Femur (tissue), 1 donor: ENCODE results near the gene NOL11.
"Not testable (repeated sequence)": the region's sequence is repeated elsewhere in the genome, so short reads cannot be mapped to it uniquely, and the experiment has no call there.

ENCODE experiments used
- DNase-seq: peaks from one replicate; pipeline ENCODE4 v3.0.0-alpha.2; 2017

The NOL11 gene

DNA sequence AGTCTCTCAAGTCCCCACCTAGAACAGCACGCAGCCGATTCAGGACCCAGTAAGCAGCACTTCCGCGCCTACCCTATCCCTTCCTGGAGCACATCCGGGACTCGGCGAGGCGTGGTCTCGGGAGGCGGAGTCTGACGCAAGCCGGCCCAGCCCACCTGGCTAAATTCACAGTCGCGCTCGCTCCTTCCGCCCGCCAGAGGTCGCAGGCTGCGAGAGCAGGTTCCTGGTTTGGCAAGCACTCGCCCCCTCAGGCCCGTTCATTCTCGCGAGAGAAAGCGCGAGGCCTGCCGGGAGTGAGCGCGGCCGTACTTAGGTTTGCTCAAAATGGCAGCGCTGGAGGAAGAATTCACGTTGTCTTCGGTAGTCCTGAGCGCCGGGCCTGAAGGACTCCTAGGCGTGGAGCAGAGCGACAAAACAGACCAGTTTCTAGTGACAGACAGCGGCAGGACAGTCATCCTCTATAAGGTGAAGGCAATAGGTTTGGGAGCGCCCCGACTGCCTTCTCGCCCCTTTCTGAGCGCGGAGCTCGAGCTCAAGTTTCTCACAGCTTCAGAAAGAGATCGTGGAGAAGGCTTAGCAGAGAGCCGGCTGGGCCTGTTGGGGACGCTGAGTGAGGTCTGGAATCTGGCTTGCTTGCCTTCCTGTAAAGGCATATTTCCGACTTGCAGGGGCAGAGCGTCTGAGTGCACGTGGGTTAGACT, at the start of gene NOL11:
Gene NOL11, plus strand, starts transcription at position 313 of the 701 bp plus-strand sequence. Its CDS starts 12 bp downstream, at position 325.
- peak; percentile 100 for DNase-seq

DNA sequence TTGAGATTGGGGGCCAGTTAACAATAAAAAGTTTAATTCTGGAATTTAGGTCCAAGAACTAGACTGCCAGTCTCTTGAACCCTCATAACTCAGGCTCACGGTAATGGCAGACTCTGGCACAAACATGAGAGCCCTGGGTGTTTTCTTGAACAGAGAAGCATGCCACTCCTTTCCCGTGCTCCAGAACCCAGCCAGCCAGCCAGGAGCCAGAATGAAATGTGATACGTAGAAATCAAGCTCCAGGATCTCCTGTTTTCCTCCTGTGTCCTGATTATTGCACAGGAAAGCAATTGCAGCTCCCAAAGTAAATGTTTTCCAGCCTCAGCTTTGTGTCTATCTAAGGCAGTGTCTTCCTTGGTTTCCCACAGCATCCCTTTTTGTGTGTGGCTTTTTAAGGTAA, 46.2 kb upstream of the NOL11 start:
- DNase-seq = no peak

DNA sequence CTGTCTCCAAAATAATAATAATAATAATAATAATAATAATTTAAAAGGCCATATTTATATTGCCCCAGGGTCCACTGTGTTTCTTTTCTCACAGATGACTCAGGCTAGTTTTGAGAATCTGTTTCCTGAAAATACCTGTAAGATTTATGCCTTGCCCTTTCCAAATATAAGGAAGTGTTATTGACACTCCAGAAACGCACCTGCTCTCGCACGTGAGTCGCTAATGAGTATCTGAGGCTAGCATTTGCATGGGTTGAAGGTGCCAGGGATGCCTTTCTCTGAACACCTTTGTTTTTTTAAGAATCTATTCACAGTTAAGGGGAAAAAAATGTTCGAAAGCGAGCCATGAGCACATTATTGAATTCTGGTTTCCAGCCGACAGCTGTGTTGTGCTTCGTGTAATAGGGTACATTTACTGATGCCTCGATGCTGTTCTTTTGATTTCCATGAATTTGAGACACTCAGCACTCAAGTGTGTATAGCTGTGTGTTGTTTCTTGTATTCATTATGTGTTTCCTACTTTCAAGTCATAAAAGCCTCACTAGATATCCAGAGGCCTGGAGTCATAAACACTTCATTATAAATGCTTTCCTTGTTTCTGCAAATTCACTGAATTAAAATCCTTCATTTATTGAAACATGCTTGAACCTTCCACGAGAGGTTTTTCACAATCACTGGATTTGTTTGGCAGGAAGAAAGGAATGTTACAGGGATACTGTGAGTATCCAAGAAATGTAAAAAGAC, 45.0 kb upstream of the NOL11 start:
- DNase-seq = no peak

DNA sequence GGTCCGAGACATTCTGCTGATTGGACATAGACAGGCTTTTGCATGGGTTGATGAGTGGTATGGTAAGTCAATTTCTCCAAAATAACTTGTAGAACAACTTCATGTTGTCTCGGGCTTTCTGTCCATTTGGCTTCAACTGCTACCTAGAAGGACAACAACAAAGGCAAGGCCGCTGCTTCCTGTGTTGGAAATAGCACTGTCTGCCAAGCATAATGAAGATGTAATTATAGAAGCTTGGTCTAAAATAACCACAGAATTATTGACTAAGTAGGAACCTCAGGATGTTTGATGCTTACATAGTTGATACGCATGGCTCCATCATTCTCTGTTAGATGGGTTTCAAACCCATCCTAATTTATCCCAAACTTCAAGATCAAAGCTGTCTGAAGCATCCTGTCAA, 42.3 kb upstream of the NOL11 start:
- DNase-seq = no peak

- no peak for DNase-seq
These were observed 41.4 kb upstream of the NOL11 start for GRCh38 chr17:67676305-67676704.

DNA sequence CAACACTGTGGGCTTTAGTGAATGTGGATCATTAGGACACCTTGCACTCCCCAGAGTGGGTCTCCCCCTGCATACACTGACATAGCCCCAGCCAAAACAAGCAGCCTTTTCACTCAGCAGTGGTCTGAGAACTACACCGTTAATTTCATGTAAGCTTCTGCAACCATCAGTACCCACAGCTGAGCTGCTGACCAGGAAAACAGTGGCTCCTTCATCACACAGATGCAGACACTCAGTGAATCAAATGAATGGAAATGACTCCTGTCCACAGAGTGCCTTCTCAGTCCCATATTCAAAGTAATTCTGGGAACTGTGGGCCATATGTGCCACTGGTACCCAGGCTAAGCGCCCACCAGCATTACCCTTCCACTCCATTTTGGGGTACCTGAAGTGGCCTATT, 39.3 kb upstream of the NOL11 start:
- DNase-seq = no peak

DNA sequence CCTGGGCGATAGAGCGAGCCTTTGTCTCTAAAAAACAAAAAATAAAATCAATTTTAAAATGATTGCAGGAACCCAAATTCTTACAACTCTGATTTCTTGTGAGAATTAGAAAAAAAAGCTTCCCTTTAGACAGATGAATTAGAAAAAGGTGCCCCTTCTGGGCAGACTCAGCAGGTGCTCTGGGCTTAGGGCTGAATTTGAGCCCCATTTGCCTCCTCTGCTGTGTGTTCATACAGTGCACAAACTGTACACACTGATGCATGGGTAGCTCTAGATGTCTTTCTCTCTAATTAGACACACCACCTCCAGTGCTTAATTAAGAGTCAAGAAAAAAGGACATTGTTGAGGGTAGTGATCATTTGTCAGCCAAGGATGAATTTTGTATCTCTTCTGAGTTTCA, 38.5 kb upstream of the NOL11 start:
- DNase-seq = no peak

DNA sequence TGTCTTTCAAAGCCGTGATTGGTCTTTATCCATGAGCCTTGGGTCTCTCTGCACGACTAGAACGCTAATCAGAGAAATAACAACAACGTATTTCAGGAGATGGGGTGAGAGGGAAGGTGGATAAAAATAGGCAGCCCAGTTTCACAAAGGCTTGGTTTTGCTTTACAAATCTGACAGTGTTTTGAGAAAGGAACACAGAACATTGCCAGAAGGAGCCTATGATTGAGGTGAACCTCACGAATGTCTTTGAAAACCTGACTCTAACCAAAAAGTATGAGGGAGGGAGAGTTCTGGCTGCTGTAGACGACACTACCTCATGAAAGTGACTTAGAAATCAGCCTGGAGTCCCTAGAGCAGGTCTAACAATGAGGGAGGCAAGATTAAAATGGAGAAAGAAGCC, 38.0 kb upstream of the NOL11 start:
- DNase-seq = no peak

- no peak for DNase-seq
These were observed 37.1 kb upstream of the NOL11 start for GRCh38 chr17:67680445-67681224.

GRCh38 chr17:67682196-67682595, 35.5 kb upstream of the NOL11 start:
- no peak for DNase-seq

GRCh38 chr17:67685351-67685750, 32.4 kb upstream of the NOL11 start:
- DNase-seq = no peak

GRCh38 chr17:67686241-67686640, 31.5 kb upstream of the NOL11 start:
- DNase-seq = no peak

DNA sequence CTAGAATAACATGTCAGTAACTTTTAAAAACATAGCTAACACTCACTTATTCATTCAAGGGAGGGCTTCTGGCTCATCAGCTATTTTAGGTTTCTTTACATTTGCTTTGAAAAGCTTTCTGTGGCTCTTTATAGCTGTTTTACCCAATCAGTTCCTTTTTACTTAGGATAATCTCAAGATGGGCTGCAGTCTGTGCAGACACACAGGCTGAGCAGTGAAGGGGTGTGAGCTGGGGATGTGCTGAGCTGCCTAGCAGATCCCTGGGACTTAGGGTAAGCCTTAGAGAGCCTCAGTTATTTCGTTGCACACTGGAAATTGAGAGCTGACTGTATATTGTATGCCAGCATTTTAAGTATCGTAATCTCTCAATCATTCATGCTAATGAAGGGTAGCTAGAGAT, 30.2 kb upstream of the NOL11 start:
- no peak for DNase-seq

GRCh38 chr17:67689534-67690177, 28.1 kb upstream of the NOL11 start:
- peak; percentile 46 for DNase-seq

GRCh38 chr17:67693811-67694210, 23.9 kb upstream of the NOL11 start:
- no peak for DNase-seq

DNA sequence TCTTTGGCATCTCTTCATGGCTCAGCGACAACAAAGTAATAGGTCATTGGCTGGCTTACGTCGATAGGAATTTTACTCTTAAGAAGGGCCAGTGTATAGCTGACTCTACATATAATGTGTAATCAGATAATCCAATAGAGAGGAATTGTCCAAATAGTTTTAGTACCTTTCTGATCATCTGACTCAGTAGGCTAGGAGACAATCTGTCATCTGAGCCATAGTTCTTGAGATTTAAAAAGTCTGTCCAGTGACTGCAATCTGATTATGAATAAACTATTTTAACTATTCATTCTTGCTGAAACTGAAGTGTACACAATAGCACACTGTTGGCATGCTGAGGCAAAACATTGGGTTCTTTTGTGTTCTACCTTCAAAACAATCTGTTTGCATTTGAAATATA, 21.4 kb upstream of the NOL11 start:
- no peak for DNase-seq

GRCh38 chr17:67696853-67697498, 20.8 kb upstream of the NOL11 start:
- no peak for DNase-seq

- no peak for DNase-seq
These were observed 17.6 kb upstream of the NOL11 start for GRCh38 chr17:67700037-67700724.

- DNase-seq = no peak
These were observed 17.0 kb upstream of the NOL11 start for GRCh38 chr17:67700725-67701119.

GRCh38 chr17:67702861-67703260, 14.9 kb upstream of the NOL11 start:
- not testable (repeated sequence) for DNase-seq

DNA sequence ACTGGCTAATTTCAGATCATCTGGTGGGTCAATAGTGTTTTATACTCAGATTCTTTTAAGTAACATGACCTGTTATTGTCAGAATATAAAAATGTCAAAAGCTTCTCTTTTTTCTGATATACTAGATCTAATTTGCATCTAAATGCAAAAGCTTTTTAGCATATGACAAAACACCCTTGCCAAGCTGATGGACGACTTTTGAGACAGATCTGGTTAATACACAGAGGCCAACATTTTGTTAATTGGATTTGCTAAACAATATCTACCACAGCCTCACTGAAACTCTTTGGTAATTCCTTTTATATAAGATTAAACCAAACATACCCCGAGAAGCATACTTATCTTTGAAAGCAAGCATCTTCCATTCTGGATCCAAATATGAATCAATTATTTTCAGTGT, 10.3 kb upstream of the NOL11 start:
- no peak for DNase-seq

DNA sequence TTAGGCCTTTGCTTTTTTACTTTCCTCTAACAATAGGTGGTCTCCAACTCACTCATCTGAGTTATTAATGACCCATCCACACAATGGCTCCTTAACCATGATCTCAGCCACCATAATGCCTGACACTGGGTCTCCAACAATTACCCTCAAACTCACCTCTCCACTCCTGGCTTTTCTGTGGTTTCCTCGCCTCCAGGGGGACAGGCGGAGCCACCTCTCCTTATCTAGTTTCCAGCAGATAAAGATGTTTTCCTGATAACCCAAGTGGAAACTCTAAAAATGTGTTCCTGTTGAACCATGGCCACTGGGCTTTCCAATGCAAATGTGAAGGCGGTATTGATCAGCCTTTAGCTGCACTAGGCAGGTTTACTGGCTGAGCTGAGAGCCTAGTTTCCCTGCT, 9.4 kb upstream of the NOL11 start:
- DNase-seq = no peak
